Progenitor cell of endocrine pancreas (in vitro differentiated cells): Measurements from ENCODE around the gene EYA2. TPM values are rescaled to one million over a fixed set of nuclear protein-coding genes. Genes with fewer than 3 reads are reported as not detected.
A peak's percentile ranks its signal among the peaks of the same experiment; 100 is the strongest.

Experiments
- DNase-seq: peaks from one replicate; pipeline ENCODE4 v3.0.0; 2021; ENCODE audit warnings: low spot score; ENCODE audit not compliant: unreplicated experiment
- H3K27ac Mint-ChIP-seq: 2 replicates; pipeline ENCODE4 v1.8.0; 2021; ENCODE audit warnings: mild to moderate bottlenecking, moderate library complexity, mixed read lengths
- H3K27me3 Mint-ChIP-seq: 2 replicates; pipeline ENCODE4 v1.8.0; 2021; ENCODE audit warnings: mixed read lengths
- H3K36me3 Mint-ChIP-seq: 2 replicates; pipeline ENCODE4 v1.8.0; 2022; ENCODE audit warnings: mixed read lengths; ENCODE audit not compliant: insufficient read depth
- H3K4me1 Mint-ChIP-seq: 2 replicates; pipeline ENCODE4 v1.8.0; 2021; ENCODE audit warnings: low read depth, mixed read lengths
- H3K4me3 Mint-ChIP-seq: 2 replicates; pipeline ENCODE4 v1.8.0; 2021; ENCODE audit warnings: low read depth, mild to moderate bottlenecking, moderate library complexity, mixed read lengths
- H3K9me3 Mint-ChIP-seq: 2 replicates; pipeline ENCODE4 v1.8.0; 2021; ENCODE audit warnings: low read depth, mixed read lengths
- total RNA-seq: library from RNA; stranded (reverse); gene quantifications from 2 replicates; pipeline ENCODE4 v1.2.1, GENCODE V29; 2021
- TF ChIP-seq, protein P1 (sequence below): fragments of 200-600 bp; sonication (generic); IDR thresholded peaks from one replicate; pipeline ENCODE4 v1.5.0; 2021; ENCODE audit warnings: antibody characterized with exemption, mild to moderate bottlenecking; ENCODE audit not compliant: unreplicated experiment

Gene EYA2
- total RNA-seq, 1 donor from 2014 or later: 0.53 TPM

DNA sequence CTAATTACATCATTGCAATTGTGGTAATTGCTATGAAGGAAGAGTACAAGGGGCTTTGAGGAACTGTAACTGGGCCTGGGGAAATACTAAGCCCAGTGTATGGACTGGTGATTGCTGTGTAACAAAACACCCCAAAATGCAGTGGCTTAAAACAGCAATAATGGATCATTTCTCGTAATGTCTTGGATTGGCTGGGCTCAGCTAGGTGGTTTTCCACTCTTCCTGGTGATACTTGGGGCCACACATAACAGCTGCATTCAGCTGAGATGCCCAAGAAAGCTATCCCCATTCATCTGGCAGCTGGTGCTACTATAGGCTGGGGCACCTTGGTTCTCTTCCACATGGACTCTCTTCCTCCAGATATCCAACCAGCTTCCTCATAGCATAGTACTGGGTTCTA is 150.3 kb downstream of the EYA2 start:
- H3K4me1 Mint-ChIP-seq: no peaks in the 10 kb centered on the region
- H3K27ac Mint-ChIP-seq: no peak overlapping the region
- peaks cover 7% of the 10 kb centered on the region for H3K9me3 Mint-ChIP-seq
- no peaks in the 10 kb centered on the region for H3K36me3 Mint-ChIP-seq
- no peak for DNase-seq
- H3K4me3 Mint-ChIP-seq: no peak overlapping the region
- no peaks in the 10 kb centered on the region for H3K27me3 Mint-ChIP-seq
- TF ChIP-seq, protein P1, sequence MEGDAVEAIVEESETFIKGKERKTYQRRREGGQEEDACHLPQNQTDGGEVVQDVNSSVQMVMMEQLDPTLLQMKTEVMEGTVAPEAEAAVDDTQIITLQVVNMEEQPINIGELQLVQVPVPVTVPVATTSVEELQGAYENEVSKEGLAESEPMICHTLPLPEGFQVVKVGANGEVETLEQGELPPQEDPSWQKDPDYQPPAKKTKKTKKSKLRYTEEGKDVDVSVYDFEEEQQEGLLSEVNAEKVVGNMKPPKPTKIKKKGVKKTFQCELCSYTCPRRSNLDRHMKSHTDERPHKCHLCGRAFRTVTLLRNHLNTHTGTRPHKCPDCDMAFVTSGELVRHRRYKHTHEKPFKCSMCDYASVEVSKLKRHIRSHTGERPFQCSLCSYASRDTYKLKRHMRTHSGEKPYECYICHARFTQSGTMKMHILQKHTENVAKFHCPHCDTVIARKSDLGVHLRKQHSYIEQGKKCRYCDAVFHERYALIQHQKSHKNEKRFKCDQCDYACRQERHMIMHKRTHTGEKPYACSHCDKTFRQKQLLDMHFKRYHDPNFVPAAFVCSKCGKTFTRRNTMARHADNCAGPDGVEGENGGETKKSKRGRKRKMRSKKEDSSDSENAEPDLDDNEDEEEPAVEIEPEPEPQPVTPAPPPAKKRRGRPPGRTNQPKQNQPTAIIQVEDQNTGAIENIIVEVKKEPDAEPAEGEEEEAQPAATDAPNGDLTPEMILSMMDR: no peak

- Mint-ChIP-seq H3K27ac (no peak overlapping the region), H3K4me1 (no peaks in the 10 kb centered on the region), H3K4me3 (no peak overlapping the region), H3K36me3 (no peaks in the 10 kb centered on the region), H3K9me3 (peaks cover 7% of the 10 kb centered on the region), H3K27me3 (peaks cover 5% of the 10 kb centered on the region)
- TF ChIP-seq, protein P1: no peak
- DNase-seq: no peak
Observed at GRCh38 chr20:47048054-47048453, 153.4 kb downstream of the EYA2 start.

- no peak overlapping the region for H3K27ac Mint-ChIP-seq
- no peaks in the 10 kb centered on the region for H3K4me1 Mint-ChIP-seq
- H3K27me3 Mint-ChIP-seq: peaks cover 5% of the 10 kb centered on the region
- TF ChIP-seq, protein P1: no peak
- peaks cover 7% of the 10 kb centered on the region for H3K9me3 Mint-ChIP-seq
- no peak for DNase-seq
- H3K4me3 Mint-ChIP-seq: no peak overlapping the region
- no peaks in the 10 kb centered on the region for H3K36me3 Mint-ChIP-seq
Observed at GRCh38 chr20:47049771-47050170, 155.1 kb downstream of the EYA2 start.

GRCh38 chr20:47050996-47051395 is 156.4 kb downstream of the EYA2 start:
- no peak for DNase-seq

GRCh38 chr20:47051936-47052526 is 157.4 kb downstream of the EYA2 start:
- Mint-ChIP-seq H3K36me3 (no peaks in the 10 kb centered on the region), H3K27ac (peak overlapping the region; percentile 8), H3K9me3 (peaks cover 3% of the 10 kb centered on the region), H3K27me3 (peaks cover 5% of the 10 kb centered on the region), H3K4me3 (no peak overlapping the region), H3K4me1 (no peaks in the 10 kb centered on the region)
- TF ChIP-seq, protein P1: no peak
- DNase-seq: no peak

More at GRCh38 chr20:47050996-47051395, 156.4 kb downstream of the EYA2 start:
- Mint-ChIP-seq H3K4me1 (no peaks in the 10 kb centered on the region), H3K27ac (no peak overlapping the region), H3K36me3 (no peaks in the 10 kb centered on the region), H3K9me3 (peaks cover 3% of the 10 kb centered on the region), H3K27me3 (peaks cover 5% of the 10 kb centered on the region), H3K4me3 (no peak overlapping the region)
- TF ChIP-seq, protein P1: no peak
